HG03196 (cell line): Measurements from ENCODE around the gene QKI.
"Not testable (repeated sequence)": the region's sequence is repeated elsewhere in the genome, so short reads cannot be mapped to it uniquely, and the experiment has no call there.

Source experiments
- ATAC-seq: cut with Tn5 transposase; IDR thresholded peaks from one replicate; pipeline ENCODE4 v1.9.1; 2021; ENCODE audit not compliant: unreplicated experiment

The QKI gene

GRCh38 chr6:163572612-163573011 lies 158.1 kb downstream of the QKI start:
- ATAC-seq: no peak

DNA sequence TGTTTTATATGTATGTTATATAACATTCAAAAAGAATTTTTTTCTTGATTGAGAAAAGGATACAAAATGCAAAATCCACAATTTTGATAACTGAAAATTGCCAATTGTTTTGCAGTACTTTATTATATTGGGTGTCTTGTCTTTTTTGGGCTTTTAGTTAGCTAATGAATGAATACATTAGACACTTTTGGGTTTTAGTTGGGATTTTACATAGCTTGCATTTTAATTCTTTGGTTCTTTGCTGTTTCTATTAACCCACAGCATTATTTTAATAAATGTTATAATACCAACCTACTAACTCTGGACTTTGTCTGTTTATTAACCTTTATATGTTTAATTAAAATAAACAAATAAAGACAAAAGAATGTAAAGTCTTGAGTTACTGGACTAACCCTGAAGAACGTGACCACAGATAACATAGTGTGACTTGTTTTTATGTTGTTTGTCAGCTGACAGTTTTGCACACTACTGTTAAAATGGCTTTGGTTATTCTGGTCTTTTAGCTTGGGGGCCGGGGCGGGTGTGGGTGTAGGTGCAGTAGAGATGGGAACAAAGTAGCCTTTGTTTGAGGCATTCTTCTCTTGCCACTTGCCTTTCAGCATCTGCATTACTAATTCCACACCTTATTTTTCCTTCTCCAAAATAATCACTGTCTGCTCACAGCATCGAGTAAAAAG lies 159.1 kb downstream of the QKI start:
- no peak for ATAC-seq

DNA sequence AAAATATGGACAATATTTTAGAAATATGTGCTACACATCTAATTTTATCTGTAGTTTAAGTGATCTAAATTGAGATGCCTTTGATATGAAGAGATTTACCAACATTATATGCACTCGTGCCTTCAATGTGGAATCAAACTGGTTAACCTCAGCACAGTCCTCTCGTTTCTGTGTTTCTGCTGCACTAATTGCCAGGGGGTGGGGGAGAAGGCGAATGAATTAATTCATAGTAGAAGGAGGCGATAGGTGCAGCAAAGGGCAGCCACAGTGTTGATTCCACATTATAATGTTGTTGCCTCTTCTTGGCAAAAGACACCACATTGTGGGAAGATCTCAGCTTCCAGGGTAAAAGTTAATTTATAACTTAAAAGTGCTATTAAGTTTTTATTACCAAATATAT lies 161.6 kb downstream of the QKI start:
- ATAC-seq: no peak

- ATAC-seq: no peak
These were observed 162.9 kb downstream of the QKI start for GRCh38 chr6:163577404-163577803.

- no peak for ATAC-seq
These were observed 164.8 kb downstream of the QKI start for GRCh38 chr6:163579111-163579879.

GRCh38 chr6:163579880-163580295 lies 165.4 kb downstream of the QKI start:
- ATAC-seq: no peak

DNA sequence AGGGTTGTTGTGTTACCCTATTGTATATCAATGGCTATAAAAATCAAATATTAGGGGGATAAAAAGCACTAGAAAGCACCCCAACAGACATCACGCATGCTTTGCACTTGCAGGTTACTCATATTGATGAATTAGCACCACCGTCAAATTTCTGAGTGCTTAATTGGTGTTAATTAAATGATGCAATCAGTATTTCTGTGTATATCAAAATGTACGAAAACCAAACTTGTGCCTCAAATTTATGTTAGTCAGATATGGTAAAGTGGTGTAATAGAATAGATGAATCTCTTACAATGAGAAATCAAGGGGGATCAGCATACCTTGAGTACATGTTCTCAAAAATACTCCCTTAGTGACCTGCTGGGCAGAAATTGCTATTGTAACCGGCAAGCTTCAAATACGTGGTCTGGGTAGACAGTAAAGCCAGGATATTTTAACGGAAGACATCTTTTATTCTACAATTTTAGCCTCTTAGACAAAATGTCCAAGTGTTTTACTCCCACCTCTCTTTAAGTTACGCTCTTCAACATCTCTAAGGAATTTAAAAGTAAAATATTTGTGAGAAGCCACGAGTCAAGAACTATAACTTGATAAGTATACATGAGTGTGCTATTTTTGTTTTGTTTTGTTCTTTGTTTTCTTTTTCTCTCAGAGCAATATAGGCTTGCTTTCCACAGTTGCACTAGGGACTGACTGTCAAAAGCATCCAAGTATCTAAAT lies 166.0 kb downstream of the QKI start:
- ATAC-seq: no peak

DNA sequence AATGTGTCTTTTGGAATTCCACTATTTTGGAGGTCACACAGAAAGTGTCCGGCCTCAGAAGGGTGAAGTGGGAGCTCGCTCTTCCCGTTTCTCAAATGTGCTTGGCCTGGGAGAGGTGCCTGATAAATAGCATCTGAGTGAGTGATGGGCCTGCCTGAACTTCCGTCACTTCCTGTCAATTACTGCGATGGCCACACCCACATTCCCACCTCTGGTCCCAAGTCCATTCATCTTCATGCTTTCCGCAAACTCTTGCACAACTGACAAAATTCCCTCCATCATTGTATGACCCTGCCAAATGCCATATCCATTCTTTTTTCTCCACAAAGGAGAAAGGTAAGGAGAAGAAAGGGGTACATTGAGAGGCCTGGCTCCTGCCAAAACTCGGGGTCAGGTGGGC lies 169.0 kb downstream of the QKI start:
- ATAC-seq: no peak

DNA sequence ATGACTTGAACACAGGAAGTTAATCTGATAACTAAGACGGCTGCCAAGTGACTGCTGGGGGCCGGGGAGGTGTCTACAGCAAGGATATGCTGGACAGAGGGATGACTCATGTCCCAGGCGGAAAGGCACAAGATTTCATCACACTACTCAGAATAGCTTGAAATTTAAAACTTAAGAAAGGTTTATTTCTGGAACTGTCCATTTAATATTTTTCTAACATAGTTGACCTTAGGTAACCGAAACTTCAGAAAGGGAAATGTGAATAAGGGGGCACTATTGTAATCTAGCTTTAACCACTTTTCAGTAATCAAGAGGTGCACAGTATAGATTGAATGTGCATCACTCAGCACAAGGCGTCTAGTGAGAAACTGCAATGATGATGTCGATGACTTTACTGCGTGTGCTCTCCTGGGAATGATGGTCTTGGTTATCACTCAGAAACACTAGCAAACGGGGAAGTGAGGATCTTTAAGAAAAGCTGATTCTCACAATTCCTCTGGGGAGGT lies 171.5 kb downstream of the QKI start:
- ATAC-seq: no peak

DNA sequence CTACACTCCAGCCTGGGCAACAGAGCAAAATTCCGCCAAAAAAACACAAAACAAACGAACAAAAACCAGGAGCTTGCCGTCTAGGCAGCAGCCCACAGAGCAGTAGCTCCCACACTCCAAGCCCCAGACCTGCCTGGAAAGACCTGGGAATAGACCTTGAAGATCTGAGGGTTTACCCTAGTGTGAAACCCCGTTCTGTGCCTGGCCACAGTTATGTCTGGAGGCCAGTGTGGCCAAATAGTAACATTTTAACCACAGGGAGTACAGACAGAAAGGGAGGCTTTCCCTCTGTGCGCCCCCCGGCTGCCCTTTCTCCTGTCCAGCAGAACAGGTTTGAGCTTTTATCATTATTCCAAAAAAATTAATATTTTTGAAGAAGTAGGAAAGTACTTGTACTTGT lies 172.4 kb downstream of the QKI start:
- no peak for ATAC-seq

DNA sequence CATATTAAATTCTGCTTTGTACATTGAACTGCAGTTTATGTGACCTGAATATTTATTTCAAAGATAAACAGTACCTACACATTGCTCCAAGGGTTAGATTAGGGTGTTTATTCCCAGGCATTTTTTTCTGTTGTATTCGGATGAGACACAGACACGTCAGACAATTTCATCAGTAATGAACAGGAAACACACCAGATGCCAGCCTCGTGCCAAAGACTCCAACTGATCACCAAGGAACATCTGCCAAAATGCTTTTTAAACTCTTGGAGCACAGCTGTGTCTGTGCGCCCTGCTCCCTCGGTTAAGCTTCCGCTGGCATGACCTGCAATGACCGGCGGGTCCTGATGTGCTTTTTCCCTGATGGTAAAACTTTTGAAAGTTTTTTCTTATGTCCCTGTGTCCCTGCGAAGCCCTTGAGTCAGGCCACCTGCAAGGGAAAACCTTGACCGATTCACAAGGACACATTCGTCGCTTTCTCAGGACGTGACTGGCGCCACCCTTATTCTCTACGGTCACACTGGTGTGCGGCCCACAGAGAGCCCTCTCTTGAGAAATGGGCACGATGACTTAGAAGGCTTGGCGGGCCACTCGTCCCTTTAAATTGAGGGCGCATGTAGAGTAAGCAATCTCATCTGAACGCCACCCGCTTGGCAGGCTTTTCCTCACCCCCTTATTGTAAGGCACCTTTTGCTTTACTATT lies 173.9 kb downstream of the QKI start:
- no peak for ATAC-seq

DNA sequence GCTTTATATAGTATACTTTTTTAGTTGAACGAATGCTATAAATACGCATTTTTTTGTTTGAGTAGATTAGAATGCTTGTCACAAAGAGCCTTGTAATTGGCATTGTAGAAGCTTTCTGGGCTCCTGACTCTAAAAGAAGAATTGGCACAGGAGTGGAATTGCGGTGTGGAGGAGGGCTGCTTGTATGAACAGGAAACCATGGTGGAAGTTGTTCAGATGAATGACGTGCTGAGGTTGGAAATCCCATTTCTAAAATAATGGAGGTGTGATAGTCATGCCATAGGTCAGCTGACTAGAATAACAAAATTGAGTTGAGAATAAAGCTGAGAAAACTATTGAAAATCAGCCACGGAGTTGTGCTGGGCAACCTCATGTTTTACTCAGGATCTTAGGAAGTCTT lies 174.9 kb downstream of the QKI start:
- no peak for ATAC-seq

DNA sequence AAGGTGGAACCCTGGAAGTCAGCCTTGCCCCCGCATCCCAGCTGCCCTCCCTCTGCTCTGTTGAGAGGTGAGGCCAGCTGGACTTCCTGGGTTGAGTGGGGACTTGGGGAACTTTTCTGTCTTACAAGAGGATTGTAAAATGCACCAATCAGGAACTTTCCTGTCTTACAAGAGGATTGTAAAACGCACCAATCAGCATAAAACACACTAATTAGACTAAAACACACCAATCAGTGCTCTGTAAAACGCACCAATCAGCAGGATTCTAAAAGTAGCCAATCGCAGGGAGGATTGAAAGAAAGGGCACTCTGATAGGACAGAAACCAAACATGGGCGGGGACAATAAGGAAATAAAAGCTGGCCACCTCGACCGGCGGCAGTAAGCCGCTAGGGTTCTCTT lies 175.6 kb downstream of the QKI start:
- ATAC-seq: not testable (repeated sequence)

- no peak for ATAC-seq
These were observed 178.4 kb downstream of the QKI start for GRCh38 chr6:163592872-163593271.

- no peak for ATAC-seq
These were observed 181.7 kb downstream of the QKI start for GRCh38 chr6:163596174-163596573.

DNA sequence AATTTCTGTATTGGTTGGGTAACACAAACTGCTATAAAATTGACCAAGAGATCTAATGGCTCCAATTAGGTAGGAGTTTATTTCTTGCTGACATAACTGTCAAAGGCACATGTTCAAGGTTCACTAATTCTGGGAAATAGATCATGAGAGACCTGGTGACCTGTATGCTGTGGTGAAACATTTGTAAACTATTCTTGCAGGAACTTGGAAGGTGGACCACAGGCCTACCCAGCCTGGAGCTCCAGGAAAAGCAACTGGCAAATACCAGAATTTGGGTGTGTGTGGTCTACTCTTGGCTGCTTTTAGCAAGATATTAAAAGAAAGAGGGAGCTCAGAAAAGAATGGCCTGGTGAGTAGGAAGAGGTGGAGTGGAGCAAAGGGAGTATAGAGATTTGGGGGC lies 184.6 kb downstream of the QKI start:
- no peak for ATAC-seq

DNA sequence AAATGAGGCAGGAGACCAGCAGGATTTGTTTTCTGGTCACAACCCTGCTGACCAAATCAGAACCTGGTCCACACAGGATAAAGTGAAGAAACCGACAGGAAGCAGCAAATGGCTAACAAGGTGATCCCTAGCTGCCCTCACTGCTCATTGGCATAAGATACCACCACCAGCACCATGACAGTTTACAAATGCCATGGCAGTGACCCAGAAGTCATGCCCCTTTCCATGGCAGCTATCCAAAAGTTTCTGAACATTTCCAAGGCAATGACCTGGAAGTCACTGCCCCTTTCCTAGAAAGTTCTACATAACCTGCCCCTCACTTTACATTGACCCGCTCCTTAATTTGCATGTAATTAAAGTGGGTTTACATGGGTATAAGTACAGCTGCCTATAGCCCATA lies 185.2 kb downstream of the QKI start:
- no peak for ATAC-seq

DNA sequence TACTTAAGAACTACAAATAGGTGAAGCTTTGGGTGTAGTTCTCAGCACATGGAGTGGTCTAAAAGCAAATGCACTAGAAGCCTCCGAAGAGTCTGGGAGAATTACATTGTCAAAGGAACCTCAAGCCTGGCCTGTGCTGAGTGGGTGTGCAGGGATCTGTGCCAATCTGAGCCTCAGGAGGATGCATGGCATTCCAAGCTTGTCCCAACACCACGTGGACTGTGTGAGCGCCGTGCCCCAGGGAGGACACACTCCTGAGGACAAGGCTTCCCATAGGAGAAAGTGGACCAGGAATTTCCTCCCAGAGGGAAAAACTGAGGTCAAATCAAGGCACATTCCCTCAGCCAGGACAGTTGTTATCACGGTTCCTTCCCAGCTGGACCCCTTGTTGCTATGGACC lies 185.8 kb downstream of the QKI start:
- no peak for ATAC-seq

DNA sequence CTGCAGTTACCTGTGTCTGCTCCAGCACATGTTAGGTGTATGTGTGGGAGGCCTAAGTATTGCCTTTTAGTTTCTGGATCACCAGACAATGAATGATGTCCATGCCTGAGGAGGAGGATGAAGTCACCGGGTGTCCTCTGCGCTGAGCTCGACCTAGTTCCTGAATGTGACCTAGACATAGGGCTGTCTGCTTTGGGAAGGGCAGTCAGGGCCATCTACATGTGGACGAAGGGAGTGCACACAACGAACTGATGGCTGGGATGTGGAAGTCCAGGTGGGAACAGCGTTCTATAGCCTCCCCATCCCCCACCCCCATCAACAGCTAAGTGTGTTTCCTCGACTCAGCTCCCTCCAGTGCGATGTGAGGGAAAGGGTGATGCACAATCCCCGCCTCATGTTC lies 186.3 kb downstream of the QKI start:
- no peak for ATAC-seq

DNA sequence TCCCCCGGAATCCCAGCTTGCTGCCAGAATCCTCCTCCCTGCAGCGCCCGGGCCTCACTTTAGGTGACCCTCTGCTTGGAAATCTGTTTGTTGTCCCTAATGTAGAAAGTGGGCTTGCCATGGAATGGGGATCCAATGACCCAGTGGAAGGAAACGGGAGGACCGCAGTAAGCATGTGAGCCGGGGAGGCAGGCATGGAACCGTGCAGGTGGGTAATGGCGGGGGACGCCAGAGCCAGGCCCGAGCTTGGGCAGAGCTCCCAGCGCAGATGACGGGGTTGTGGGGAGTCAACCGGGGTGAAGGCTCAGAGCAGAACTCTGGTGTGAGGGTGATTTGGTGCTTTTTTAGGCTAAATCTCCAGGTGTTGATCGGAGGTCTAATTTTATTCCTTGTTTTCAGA lies 188.3 kb downstream of the QKI start:
- ATAC-seq: no peak

GRCh38 chr6:163603395-163603794 lies 188.9 kb downstream of the QKI start:
- no peak for ATAC-seq
